ENCODE data around the gene SLC17A2.

DNA sequence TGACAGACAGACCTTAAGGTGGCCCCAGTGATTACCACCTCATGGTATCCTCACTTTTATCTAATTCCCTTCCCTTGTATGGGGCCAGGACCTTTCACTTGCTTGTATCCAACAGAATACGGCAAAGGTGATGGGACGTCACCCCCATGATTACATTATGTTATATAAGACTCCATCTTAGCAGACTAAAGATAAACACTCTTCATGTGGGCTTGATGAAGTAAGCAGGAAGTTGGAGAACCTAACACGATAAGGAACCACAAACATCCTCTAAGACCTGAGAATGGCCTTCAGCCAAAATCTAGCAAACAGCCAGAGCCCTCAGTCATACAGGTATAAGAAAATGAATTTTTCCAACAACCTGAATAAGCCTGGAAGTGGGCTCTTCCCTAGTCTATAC, 64.5 kb downstream of the SLC17A2 start:
- TF ChIP-seq, protein P1, sequence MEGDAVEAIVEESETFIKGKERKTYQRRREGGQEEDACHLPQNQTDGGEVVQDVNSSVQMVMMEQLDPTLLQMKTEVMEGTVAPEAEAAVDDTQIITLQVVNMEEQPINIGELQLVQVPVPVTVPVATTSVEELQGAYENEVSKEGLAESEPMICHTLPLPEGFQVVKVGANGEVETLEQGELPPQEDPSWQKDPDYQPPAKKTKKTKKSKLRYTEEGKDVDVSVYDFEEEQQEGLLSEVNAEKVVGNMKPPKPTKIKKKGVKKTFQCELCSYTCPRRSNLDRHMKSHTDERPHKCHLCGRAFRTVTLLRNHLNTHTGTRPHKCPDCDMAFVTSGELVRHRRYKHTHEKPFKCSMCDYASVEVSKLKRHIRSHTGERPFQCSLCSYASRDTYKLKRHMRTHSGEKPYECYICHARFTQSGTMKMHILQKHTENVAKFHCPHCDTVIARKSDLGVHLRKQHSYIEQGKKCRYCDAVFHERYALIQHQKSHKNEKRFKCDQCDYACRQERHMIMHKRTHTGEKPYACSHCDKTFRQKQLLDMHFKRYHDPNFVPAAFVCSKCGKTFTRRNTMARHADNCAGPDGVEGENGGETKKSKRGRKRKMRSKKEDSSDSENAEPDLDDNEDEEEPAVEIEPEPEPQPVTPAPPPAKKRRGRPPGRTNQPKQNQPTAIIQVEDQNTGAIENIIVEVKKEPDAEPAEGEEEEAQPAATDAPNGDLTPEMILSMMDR (IDR thresholded peaks at IDR 0.05): no peak
- TF ChIP-seq ZFX (IDR thresholded peaks at IDR 0.05; ENCODE audit: borderline replicate concordance): no peak
